ENCODE data around the gene THSD7A.

The THSD7A gene

DNA sequence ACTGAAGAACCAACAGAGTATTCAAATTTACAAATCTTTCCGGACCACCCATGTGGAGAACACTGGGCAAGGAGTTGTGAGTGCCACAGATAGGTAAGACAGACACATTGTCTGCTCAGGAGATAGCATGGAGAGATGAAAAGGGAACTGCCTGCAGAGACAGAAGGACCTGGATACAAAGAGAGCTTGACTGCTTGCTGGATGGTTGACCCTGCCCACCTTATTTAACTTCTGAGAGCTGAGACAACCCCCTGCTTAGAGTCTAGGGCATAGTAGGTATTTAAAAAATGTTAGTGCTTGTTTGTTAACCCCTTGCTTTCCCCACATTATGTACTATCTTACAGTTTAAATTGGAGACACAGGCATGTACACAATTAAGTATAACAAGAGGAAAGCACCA, 314.1 kb downstream of the THSD7A start:
- DNase-seq (ENCODE audit: low read depth): no peak

DNA sequence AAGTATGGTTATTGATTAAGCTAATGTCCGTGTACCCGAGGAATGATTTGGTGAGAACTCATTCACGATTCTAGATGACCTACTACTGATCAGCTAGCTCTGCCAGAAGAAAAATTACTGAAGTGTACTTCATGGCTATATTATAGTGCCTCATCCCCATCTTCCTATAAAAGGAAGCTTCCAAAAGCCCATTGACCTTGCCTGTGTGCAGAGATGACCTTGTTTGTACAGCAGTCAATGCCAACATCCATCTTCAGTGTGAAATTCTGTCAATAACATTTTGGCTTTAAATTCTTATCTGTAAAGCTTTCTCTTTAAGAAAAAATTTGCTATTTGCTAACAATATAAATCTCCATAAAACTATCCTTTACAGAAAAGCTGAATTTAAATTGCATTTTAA, 315.7 kb downstream of the THSD7A start:
- no peak for DNase-seq (ENCODE audit: low read depth)

DNA sequence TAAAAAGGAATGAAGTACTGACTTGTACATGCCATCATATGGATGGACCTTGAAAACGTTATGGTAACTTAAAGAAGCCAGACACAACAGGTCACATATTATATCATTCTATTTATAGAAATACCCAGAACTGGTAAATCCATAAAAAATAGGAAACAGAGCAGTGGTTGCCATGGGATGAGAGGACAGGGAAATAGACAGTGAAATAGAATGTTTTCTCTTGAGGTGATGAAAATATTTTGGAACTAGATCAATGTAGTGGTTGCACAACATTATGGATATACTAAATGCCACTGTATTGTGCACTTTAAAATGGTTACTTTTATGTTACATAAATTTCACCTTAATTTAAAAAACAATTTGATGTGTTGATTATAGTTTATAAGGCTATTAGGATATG, 318.5 kb downstream of the THSD7A start:
- DNase-seq (ENCODE audit: low read depth): no peak

- DNase-seq (ENCODE audit: low read depth): no peak
Measured at GRCh38 chr7:11507929-11508328, 324.1 kb downstream of the THSD7A start.

GRCh38 chr7:11506417-11506816, 325.6 kb downstream of the THSD7A start:
- no peak for DNase-seq (ENCODE audit: low read depth)

GRCh38 chr7:11505471-11505985, 326.5 kb downstream of the THSD7A start:
- DNase-seq (ENCODE audit: low read depth): no peak

DNA sequence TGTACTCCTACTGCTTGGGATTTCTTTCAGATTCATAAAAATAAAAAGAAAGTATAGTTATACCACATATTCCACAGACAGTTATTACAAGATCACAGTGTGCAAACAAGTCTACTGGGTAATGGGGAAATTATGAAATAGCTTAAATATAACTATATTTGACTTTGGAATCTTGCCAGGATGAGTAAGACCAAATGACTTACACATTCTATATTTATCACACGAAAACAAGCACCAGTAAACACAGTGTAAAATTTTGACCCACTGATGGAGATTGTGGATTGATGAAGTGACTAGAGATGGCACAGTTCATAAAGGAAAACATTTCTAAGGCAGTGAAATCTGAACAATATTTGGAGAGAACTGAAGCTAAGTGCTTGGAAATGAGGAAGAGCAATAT, 339.7 kb downstream of the THSD7A start:
- peak; percentile 9 for DNase-seq (ENCODE audit: low read depth)

DNA sequence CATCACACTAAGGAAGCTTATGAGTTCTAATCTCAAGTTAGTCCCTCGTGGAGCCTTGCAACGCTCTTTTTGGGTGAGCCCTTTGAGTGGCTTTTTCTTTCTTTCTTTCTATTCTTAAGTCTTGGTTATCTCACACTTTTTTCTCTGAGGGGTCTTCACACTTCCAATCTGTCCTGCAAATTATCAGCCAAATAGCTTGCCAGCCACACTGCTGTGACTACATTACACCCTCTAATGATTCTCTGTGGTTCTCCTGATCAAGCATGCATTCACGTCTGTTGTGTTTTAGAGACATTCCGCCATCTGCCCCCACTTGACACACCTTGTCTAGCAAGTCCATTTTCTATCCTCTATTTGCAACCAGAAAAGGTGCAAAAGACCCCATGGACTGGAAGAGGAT, 340.2 kb downstream of the THSD7A start:
- no peak for DNase-seq (ENCODE audit: low read depth)

DNA sequence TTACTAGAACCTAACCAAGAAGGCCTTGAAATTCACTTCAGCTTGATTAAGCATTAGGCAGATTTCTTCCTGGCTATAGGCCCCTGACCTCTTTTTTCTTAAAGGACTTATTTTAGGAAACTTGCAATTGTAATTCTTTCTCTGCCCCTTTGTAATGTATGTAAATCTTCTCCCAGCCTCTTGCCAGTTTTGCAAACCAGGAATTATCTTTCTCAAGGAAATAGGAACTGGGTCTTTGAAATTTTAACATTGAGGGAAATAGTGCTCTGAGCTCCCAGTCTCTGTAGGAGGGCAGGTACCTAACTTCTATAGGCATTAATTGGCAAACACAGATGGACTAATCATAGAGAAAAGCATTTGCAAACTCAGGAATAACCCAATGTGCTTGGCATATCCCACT, 342.7 kb downstream of the THSD7A start:
- DNase-seq (ENCODE audit: low read depth): no peak

- DNase-seq (ENCODE audit: low read depth): no peak
Measured at GRCh38 chr7:11486271-11486670, 345.7 kb downstream of the THSD7A start.

DNA sequence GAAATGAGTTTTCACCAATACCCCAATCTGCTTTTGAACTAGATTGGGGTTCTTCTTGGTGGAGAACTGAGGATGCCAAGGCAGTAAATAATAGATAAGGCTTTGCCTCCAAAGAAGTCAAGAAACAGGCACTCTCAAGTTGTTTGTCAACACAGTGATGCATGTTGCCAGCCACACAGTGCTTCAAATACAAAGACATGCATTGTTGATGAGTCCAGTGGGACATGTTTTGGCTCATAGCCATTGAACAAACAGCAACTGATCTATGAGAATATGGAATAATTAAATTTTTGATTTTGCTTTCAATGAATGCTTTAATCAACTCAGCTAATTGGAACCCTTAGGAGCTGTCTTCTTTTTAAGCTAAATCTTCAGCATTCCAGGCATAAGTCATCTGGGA, 346.4 kb downstream of the THSD7A start:
- no peak for DNase-seq (ENCODE audit: low read depth)

GRCh38 chr7:11480143-11480542, 351.9 kb downstream of the THSD7A start:
- no peak for DNase-seq (ENCODE audit: low read depth)

GRCh38 chr7:11478882-11479281, 353.1 kb downstream of the THSD7A start:
- DNase-seq (ENCODE audit: low read depth): no peak

DNA sequence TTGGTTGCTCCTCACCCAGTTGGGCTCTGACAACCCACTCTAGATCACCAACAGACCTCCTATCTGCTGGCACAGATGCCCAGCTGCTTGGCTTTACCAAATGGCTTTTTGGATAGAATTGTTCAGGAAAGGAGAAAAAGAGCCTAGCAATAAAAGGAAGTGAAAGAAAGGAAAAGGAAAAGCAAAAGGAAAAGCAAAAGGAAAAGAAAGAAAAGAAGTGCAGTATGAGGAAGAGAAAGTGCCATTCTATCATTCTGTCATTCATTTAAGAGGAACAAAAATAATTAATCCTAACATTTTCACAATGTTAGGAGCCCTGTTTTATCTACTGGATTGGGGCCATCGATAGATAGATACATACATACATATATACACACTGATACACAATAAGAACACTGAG, 353.6 kb downstream of the THSD7A start:
- DNase-seq (ENCODE audit: low read depth): no peak

DNA sequence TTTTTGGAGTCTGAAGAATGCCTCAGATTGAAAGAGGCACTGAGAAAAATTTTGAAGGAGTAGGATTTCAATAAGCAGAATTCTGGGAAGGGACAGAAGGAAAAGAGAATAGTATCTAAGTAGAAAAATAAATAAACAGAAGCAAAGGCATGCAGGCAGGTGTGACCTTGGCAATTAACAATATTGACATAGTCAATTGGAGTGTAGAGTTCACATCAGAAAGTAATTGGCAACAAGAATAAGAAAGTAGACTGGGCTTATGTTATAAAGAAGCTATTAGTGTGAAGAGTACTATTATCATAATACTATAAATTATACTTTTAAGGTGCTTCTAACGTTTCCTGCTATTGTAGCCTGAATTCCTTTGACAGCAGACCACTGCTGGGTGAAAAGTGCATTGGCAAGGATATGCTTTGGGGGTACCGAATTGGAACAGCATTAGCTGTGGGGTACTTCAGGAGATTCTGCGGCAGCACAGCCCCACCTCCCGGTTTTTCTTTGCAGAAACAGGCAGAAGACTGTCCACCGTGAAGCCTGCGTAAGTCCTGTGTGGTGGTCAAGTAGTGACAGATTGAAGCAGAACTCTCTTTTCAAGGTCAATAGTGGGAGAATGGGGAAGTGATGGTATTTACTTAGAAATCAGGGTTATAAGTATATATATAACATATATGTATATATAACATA, 357.0 kb downstream of the THSD7A start:
- no peak for DNase-seq (ENCODE audit: low read depth)

- no peak for DNase-seq (ENCODE audit: low read depth)
Measured at GRCh38 chr7:11473807-11474424, 358.1 kb downstream of the THSD7A start.

- DNase-seq (ENCODE audit: low read depth): no peak
Measured at GRCh38 chr7:11473220-11473619, 358.8 kb downstream of the THSD7A start.

DNA sequence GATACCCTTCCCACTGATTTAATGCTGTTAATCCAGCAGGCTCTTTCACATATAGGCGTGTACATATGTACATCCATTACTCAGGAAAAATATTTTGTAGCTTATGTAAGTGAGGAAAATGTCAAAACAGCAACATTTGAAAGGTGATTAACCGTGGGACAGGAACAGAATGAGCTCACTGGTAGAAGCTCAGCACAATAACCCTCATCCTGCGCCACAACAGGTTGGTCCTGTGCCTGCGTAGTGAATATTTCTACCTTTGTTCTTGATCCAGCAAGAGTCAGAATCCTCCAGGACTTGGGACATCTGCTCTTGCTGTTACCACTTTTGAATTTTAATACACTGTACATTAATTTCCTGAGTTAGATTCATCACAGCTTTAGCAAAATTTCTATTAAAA, 359.4 kb downstream of the THSD7A start:
- DNase-seq (ENCODE audit: low read depth): no peak

GRCh38 chr7:11471255-11471654, 360.7 kb downstream of the THSD7A start:
- DNase-seq (ENCODE audit: low read depth): no peak

- DNase-seq (ENCODE audit: low read depth): no peak
Measured at GRCh38 chr7:11469028-11469745, 362.8 kb downstream of the THSD7A start.

- no peak for DNase-seq (ENCODE audit: low read depth)
Measured at GRCh38 chr7:11466517-11467105, 365.4 kb downstream of the THSD7A start.

- DNase-seq (ENCODE audit: low read depth): no peak
Measured at GRCh38 chr7:11464624-11465023, 367.4 kb downstream of the THSD7A start.

GRCh38 chr7:11461946-11462345, 370.1 kb downstream of the THSD7A start:
- DNase-seq (ENCODE audit: low read depth): no peak

All from non-pigmented ciliary epithelial cell (primary cell).